ENCODE measurements around the gene KIRREL3. TPM values are rescaled to one million over a fixed set of nuclear protein-coding genes. Genes with fewer than 3 reads are reported as not detected.

The KIRREL3 gene
- total and polyA plus RNA-seq, 2 donors (not counting 3 experiments of a cell fraction or from before 2014, with no cell fraction given), result not detected

DNA sequence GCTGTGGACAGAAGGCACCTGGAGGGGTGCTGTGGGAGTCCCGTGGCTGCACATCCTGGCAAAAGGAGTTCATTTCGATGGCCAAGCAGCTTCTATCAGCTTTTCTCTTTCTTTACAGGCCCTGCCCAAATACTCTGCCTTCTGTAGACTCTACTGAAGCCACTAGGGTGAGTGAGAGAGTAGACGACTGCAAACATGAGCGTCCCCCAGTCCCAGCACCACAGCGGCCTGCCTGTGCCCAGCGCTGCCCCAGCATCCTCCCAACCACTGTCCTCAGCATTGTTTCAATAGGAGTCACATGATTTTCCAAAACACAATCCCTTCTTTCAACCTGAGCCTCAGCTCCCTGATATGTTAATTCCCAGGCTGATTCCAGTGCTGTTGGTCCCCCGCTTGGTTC lies 110.0 kb downstream of the KIRREL3 start:
- no peaks in the 10 kb centered on the region for H3K27me3 ChIP-seq (ENCODE audit: control insufficient read depth in 2 of 2, insufficient read depth in 2 of 2, low read length in 2 of 2)
- no peaks in the 10 kb centered on the region for H4K20me1 ChIP-seq (replicated peaks; ENCODE audit: control insufficient read depth, extremely low read depth, insufficient read depth, low read length)
- H3K4me3 ChIP-seq (replicated peaks in 1 of 3; ENCODE audit: insufficient read depth in 1 of 3, low read depth in 1 of 3, low read length in 3 of 3), result no peak overlapping the region
- FAIRE-seq (no peak), DNase-seq (ENCODE audit: low read depth, low spot score) (no peak)
- no peak overlapping the region for H3K27ac ChIP-seq (ENCODE audit: insufficient read depth, low read depth, low read length)
- no peak overlapping the region for H3K4me2 ChIP-seq (ENCODE audit: insufficient read depth, low read length)
- H3K36me3 ChIP-seq (ENCODE audit: control insufficient read depth in 2 of 2, extremely low read depth in 1 of 2, insufficient read depth in 2 of 2, low read length in 2 of 2), result no peaks in the 10 kb centered on the region
- no peaks in the 10 kb centered on the region for H3K9me1 ChIP-seq (replicated peaks; ENCODE audit: control insufficient read depth, extremely low read depth, insufficient read depth, low read length)
- no peak overlapping the region for H2AFZ ChIP-seq (ENCODE audit: low read depth, low read length)
- H3K79me2 ChIP-seq (ENCODE audit: control insufficient read depth, insufficient read depth, low read length), result no peaks in the 10 kb centered on the region
- dilution Hi-C loops (cut with MboI; ENCODE audit: extremely low pct_ligation_motif_present, low sequenced_read_pairs), result no loop called here
- no peaks in the 10 kb centered on the region for H3K4me1 ChIP-seq (ENCODE audit: control insufficient read depth, extremely low read depth, insufficient read depth, low read length)
- intact Hi-C loops (cut with micrococcal nuclease), result no loop called here
- H3K9ac ChIP-seq (replicated peaks; ENCODE audit: extremely low read depth, insufficient read depth, low read length), result no peak overlapping the region
- BruUV-seq (replicated peaks), result no TSS peak
- ChIA-PET CTCF (no interaction called here), POLR2A (no interaction called here)
- TF ChIP-seq FOS (IDR thresholded peaks at IDR 0.05; ENCODE audit: borderline replicate concordance, insufficient read depth, low read length), result no peak
- TF ChIP-seq GATA2 (IDR thresholded peaks at IDR 0.05; ENCODE audit: insufficient read depth, insufficient read length, low read depth, low read length), result no peak
- no peak for TF ChIP-seq POLR2AphosphoS5 (IDR thresholded peaks at IDR 0.05; ENCODE audit: insufficient read depth, low read depth, low read length)
- no peak for TF ChIP-seq POLR2A (IDR thresholded peaks at IDR 0.05; ENCODE audit: low read depth, low read length)
- TF ChIP-seq, protein P1, sequence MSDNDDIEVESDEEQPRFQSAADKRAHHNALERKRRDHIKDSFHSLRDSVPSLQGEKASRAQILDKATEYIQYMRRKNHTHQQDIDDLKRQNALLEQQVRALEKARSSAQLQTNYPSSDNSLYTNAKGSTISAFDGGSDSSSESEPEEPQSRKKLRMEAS (IDR thresholded peaks at IDR 0.05; ENCODE audit: insufficient read depth, insufficient read length), result no peak
- TF ChIP-seq, protein P2, sequence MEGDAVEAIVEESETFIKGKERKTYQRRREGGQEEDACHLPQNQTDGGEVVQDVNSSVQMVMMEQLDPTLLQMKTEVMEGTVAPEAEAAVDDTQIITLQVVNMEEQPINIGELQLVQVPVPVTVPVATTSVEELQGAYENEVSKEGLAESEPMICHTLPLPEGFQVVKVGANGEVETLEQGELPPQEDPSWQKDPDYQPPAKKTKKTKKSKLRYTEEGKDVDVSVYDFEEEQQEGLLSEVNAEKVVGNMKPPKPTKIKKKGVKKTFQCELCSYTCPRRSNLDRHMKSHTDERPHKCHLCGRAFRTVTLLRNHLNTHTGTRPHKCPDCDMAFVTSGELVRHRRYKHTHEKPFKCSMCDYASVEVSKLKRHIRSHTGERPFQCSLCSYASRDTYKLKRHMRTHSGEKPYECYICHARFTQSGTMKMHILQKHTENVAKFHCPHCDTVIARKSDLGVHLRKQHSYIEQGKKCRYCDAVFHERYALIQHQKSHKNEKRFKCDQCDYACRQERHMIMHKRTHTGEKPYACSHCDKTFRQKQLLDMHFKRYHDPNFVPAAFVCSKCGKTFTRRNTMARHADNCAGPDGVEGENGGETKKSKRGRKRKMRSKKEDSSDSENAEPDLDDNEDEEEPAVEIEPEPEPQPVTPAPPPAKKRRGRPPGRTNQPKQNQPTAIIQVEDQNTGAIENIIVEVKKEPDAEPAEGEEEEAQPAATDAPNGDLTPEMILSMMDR (IDR thresholded peaks at IDR 0.05; ENCODE audit: extremely low read depth in 1 of 2, insufficient read depth in 1 of 2, low read depth in 1 of 2, low read length in 2 of 2), result no peak
- TF ChIP-seq EZH2 (IDR thresholded peaks at IDR 0.05; ENCODE audit: borderline replicate concordance, low read depth, low read length, severe bottlenecking), result no peak
- no peak for TF ChIP-seq JUN (IDR thresholded peaks at IDR 0.05; ENCODE audit: borderline replicate concordance, insufficient read depth, insufficient read length, low read depth)
- no peak for TF ChIP-seq MYC (IDR thresholded peaks at IDR 0.05; ENCODE audit: low read depth, low read length)
- H3K9me3 ChIP-seq (replicated peaks; ENCODE audit: control insufficient read depth, insufficient read depth, low read length), result no peaks in the 10 kb centered on the region

Measured in endothelial cell of umbilical vein (primary cell).